HepG2 (cell line): ENCODE data around the gene IRF2. TPM values are rescaled to one million over a fixed set of nuclear protein-coding genes. Genes with fewer than 3 reads are reported as not detected.
A peak's percentile ranks its signal among the peaks of the same experiment; 100 is the strongest.

Experiments
- BORCS8-MEF2B ChIP-seq: sonication (generic); formaldehyde crosslinking; IDR thresholded peaks from 2 replicates; pipeline ENCODE4 v1.8.0; 2022; ENCODE audit warnings: mild to moderate bottlenecking, missing genetic modification reagents
- CHD4 ChIP-seq: fragments of 200-600 bp; sonication (generic); IDR thresholded peaks from 2 replicates; pipeline ENCODE4 v1.7.0; 2017; ENCODE audit warnings: mild to moderate bottlenecking, low read length, borderline replicate concordance
- EP300 ChIP-seq, 3 experiments: sonication (generic) in 1 of 3; formaldehyde crosslinking in 1 of 3; IDR thresholded peaks; 2 replicates each; pipeline versions ENCODE4 v1.5.1 to v1.6.1; 2011 to 2020; ENCODE audit warnings: low read depth in 2 of 3, low read length in 2 of 3, borderline replicate concordance in 1 of 3, improper control_type of control experiment in 1 of 3, mild to moderate bottlenecking in 1 of 3, missing genetic modification reagents in 1 of 3, moderate library complexity in 1 of 3
- FOXC1 ChIP-seq: sonication (generic); formaldehyde crosslinking; IDR thresholded peaks from 2 replicates; pipeline ENCODE4 v1.8.0; 2022; ENCODE audit warnings: mild to moderate bottlenecking, missing genetic modification reagents, borderline replicate concordance
- HNF4A ChIP-seq: sonication (generic); formaldehyde crosslinking; IDR thresholded peaks from 2 replicates; pipeline ENCODE4 v1.4.0; 2020; ENCODE audit warnings: missing genetic modification reagents
- HNRNPK ChIP-seq: fragments of 200-400 bp; formaldehyde crosslinking; IDR thresholded peaks from 2 replicates; pipeline ENCODE4 v1.6.1; 2018; ENCODE audit warnings: low read length, low read depth, moderate library complexity, mild to moderate bottlenecking; ENCODE audit not compliant: poor library complexity, severe bottlenecking
- HOXA5 ChIP-seq: sonication (generic); formaldehyde crosslinking; IDR thresholded peaks from 2 replicates; pipeline ENCODE4 v1.4.0; 2020; ENCODE audit warnings: missing genetic modification reagents
- KDM5B ChIP-seq: sonication (generic); formaldehyde crosslinking; IDR thresholded peaks from 2 replicates; pipeline ENCODE4 v1.4.0; 2020; ENCODE audit warnings: missing genetic modification reagents, mild to moderate bottlenecking, borderline replicate concordance
- LBX2 ChIP-seq: sonication (generic); formaldehyde crosslinking; IDR thresholded peaks from 2 replicates; pipeline ENCODE4 v1.5.0; 2020; ENCODE audit warnings: missing genetic modification reagents, mild to moderate bottlenecking, borderline replicate concordance
- RCOR2 ChIP-seq: IDR thresholded peaks from 2 replicates; pipeline ENCODE4 v1.6.1; 2016; ENCODE audit warnings: missing biosample characterization, missing genetic modification reagents
- REPIN1 ChIP-seq: sonication (generic); formaldehyde crosslinking; IDR thresholded peaks from 2 replicates; pipeline ENCODE4 v1.8.0; 2022; ENCODE audit warnings: missing genetic modification reagents, low read depth, mild to moderate bottlenecking, borderline replicate concordance
- SNAPC2 ChIP-seq: sonication (generic); formaldehyde crosslinking; IDR thresholded peaks from 2 replicates; pipeline ENCODE4 v1.8.1; 2022; ENCODE audit warnings: mild to moderate bottlenecking, missing genetic modification reagents
- TEAD2 ChIP-seq: sonication (generic); formaldehyde crosslinking; IDR thresholded peaks from 2 replicates; pipeline ENCODE4 v1.9.0; 2021; ENCODE audit warnings: missing genetic modification reagents
- ZNF280D ChIP-seq: sonication (generic); formaldehyde crosslinking; IDR thresholded peaks from 2 replicates; pipeline ENCODE4 v1.5.1; 2020; ENCODE audit warnings: mild to moderate bottlenecking, missing genetic modification reagents
- ZNF296 ChIP-seq: sonication (generic); formaldehyde crosslinking; conservative IDR thresholded peaks from 2 replicates; pipeline ENCODE4 v1.5.0; 2020; ENCODE audit warnings: mild to moderate bottlenecking, missing genetic modification reagents
- ZNF354B ChIP-seq: sonication (generic); formaldehyde crosslinking; IDR thresholded peaks from 2 replicates; pipeline ENCODE4 v1.8.0; 2022; ENCODE audit warnings: mild to moderate bottlenecking, missing genetic modification reagents
- ZNF564 ChIP-seq: sonication (generic); formaldehyde crosslinking; IDR thresholded peaks from 2 replicates; pipeline ENCODE4 v1.8.1; 2023; ENCODE audit warnings: mild to moderate bottlenecking, missing genetic modification reagents
- ZNF773 ChIP-seq: sonication (generic); formaldehyde crosslinking; IDR thresholded peaks from 2 replicates; pipeline ENCODE4 v1.4.0; 2020; ENCODE audit warnings: missing genetic modification reagents, borderline replicate concordance
- ZSCAN30 ChIP-seq: sonication (generic); formaldehyde crosslinking; IDR thresholded peaks from 2 replicates; pipeline ENCODE4 v1.5.0; 2020; ENCODE audit warnings: mild to moderate bottlenecking, missing genetic modification reagents
- polyA plus RNA-seq, 8 experiments: library from polyadenylated mRNA; depleted of rRNA in 3 of 8; stranded (reverse) in 7 of 8; unstranded in 1 of 8; fragments of >200 nt; fragmentation: Illumina TruSeq in 4 of 8; extraction: Trizol in 4 of 8; gene quantifications; 2 replicates each; pipeline versions ENCODE4 v1.2.1 to v1.2.3, GENCODE V29; 2011 to 2016; ENCODE audit warnings: low read depth in 4 of 8, missing spikeins in 1 of 8, mixed read lengths in 1 of 8; ENCODE audit not compliant: insufficient read depth in 1 of 8
- total RNA-seq, 5 experiments: library from RNA; depleted of rRNA; stranded (reverse); fragments of >200 nt; fragmentation: Illumina TruSeq; extraction: Trizol; gene quantifications; 2 replicates each; pipeline ENCODE4 v1.2.3, GENCODE V29; 2016; ENCODE audit warnings: low read depth in 1 of 5
- TF ChIP-seq, protein P1 (sequence below): sonication (generic); formaldehyde crosslinking; IDR thresholded peaks from 2 replicates; pipeline ENCODE4 v1.4.0; 2020; ENCODE audit warnings: mild to moderate bottlenecking, missing genetic modification reagents
- TF ChIP-seq, protein P2 (sequence below): sonication (generic); formaldehyde crosslinking; IDR thresholded peaks from 2 replicates; pipeline ENCODE4 v1.5.0; 2020; ENCODE audit warnings: missing genetic modification reagents
- TF ChIP-seq, protein P3 (sequence below): sonication (generic); formaldehyde crosslinking; IDR thresholded peaks from 2 replicates; pipeline ENCODE4 v1.8.1; 2022; ENCODE audit warnings: mild to moderate bottlenecking, missing genetic modification reagents

The IRF2 gene
- total and polyA plus RNA-seq, 2 of the 13 experiments (the other 11 are each of a cell fraction or from before 2014, with no cell fraction given), result 15.5 to 28.8 TPM

DNA sequence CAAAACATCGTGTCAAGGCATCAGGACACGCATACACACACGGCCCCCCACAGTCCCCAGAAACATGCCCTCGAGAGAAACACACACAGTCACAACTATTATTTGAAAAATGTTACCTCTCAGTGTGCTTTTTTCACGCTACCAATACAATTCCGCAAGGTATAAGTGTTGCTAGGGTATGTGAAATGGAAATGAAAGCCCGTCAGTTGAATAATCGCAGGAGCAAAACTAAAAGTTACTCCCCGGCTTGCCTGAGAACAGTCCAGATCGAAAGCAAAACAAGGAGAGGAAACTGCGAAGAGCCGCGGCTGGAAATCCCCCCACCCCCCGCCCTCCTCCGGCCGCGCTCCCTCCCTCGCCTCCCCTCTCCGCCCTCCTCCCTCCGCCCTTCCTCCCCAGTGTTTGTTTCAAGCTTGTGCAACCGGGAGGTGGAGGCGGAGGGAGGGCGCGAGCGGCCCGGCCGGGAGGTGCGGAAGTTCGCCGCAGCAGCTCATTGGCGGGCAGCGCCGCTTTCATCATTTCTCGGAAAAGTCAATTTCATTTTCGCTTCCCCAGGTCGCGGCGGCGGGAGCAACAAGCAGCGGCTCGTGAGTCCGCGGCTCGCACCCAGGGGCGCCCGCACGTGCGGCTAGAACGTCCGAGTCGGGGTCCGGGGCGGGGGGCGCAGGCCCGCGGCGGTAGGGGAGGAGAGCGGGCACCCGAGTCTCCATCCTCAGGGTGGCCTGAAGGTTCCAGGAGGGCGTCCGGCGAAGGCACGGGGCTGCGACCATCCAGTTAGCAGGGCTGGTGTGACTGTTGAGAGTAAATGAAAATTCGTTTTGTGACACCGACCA, at the start of gene IRF2 (continued):
- TF ChIP-seq ZNF280D (CRISPR knock-in tag), result 0 out of 2 replicates have a peak, but pooled peaks have one; percentile 77
- peak; percentile 66 for TF ChIP-seq HNRNPK
- TF ChIP-seq, protein P1, sequence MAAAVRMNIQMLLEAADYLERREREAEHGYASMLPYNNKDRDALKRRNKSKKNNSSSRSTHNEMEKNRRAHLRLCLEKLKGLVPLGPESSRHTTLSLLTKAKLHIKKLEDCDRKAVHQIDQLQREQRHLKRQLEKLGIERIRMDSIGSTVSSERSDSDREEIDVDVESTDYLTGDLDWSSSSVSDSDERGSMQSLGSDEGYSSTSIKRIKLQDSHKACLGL, result peak; percentile 93; the same call in 1 of the 2 replicates
- TF ChIP-seq ZSCAN30, result no peak
- no peak for TF ChIP-seq TEAD2 (CRISPR knock-in tag)
- TF ChIP-seq ZNF564 (CRISPR knock-in tag), result 0 out of 2 replicates have a peak, but pooled peaks have one; percentile 14
- TF ChIP-seq, protein P2, sequence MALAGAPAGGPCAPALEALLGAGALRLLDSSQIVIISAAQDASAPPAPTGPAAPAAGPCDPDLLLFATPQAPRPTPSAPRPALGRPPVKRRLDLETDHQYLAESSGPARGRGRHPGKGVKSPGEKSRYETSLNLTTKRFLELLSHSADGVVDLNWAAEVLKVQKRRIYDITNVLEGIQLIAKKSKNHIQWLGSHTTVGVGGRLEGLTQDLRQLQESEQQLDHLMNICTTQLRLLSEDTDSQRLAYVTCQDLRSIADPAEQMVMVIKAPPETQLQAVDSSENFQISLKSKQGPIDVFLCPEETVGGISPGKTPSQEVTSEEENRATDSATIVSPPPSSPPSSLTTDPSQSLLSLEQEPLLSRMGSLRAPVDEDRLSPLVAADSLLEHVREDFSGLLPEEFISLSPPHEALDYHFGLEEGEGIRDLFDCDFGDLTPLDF (CRISPR knock-in tag), result no peak
- TF ChIP-seq HOXA5 (CRISPR knock-in tag), result no peak; the same call in 1 of the 2 replicates
- no peak for TF ChIP-seq ZNF354B (CRISPR knock-in tag)
- peak in 1 of 2 experiments; percentile 79; a peak in 2 of 4 replicates for TF ChIP-seq EP300 (IDR thresholded peaks at IDR 0.05; ENCODE audit: low read depth in 2 of 2, low read length in 2 of 2)
- TF ChIP-seq EP300 (CRISPR knock-in tag; IDR thresholded peaks at IDR 0.05; ENCODE audit: borderline replicate concordance), result peak; percentile 69; the same call in 1 of the 2 replicates
- no peak for TF ChIP-seq CHD4
- TF ChIP-seq HNF4A (CRISPR knock-in tag), result peak; percentile 43
- peak; percentile 47; the same call in 1 of the 2 replicates for TF ChIP-seq SNAPC2 (CRISPR knock-in tag)
- TF ChIP-seq, protein P3, sequence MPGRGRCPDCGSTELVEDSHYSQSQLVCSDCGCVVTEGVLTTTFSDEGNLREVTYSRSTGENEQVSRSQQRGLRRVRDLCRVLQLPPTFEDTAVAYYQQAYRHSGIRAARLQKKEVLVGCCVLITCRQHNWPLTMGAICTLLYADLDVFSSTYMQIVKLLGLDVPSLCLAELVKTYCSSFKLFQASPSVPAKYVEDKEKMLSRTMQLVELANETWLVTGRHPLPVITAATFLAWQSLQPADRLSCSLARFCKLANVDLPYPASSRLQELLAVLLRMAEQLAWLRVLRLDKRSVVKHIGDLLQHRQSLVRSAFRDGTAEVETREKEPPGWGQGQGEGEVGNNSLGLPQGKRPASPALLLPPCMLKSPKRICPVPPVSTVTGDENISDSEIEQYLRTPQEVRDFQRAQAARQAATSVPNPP (CRISPR knock-in tag), result peak; percentile 82; the same call in 1 of the 2 replicates
- peak; percentile 63; the same call in 1 of the 2 replicates for TF ChIP-seq REPIN1 (CRISPR knock-in tag)
- TF ChIP-seq ZNF296, result no peak
- TF ChIP-seq LBX2 (CRISPR knock-in tag), result no peak
- no peak; the same call in 1 of the 2 replicates for TF ChIP-seq RCOR2
- peak; percentile 52 for TF ChIP-seq BORCS8-MEF2B (CRISPR knock-in tag)
- no peak for TF ChIP-seq ZNF773 (CRISPR knock-in tag)
- TF ChIP-seq KDM5B, result peak; percentile 77; the same call in 1 of the 2 replicates
- peak; percentile 52; the same call in 1 of the 2 replicates for TF ChIP-seq FOXC1
